ENCODE data around the gene ARHGEF11. TPM values are rescaled to one million over a fixed set of nuclear protein-coding genes. Genes with fewer than 3 reads are reported as not detected.
A peak's percentile ranks its signal among the peaks of the same experiment; 100 is the strongest.

The ARHGEF11 gene
- total RNA-seq, 1 experiment from 2014 or later: 41.1 TPM

DNA sequence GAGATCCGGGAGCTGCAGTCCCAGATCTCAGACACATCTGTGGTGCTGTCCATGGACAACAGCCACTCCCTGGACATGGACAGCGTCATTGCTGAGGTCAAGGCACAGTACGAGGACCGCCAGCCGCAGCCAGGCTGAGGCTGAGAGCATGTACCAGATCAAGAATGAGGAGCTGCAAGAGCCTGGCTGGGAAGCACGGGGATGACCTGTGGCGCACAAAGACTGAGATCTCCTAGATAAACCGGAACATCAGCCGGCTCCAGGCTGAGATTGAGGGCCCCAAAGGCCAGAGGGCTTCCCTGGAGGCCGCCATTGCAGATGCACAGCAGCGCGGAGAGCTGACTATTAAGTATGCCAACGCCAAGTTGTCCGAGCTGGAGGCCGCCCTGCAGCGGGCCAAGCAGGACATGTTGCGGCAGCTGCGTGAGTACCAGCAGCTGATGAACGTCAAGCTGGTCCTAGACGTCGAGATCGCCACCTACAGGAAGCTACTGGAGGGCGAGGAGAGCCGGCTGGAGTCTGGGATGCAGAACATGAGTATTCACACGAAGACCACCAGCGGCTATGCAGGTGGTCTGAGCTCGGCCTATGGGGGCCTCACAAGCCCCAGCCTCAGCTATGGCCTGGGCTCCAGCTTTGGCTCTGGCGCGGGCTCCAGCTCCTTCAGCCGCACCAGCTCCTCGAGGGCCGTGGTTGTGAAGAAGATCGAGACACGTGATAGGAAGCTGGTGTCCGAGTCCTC lies 28.6 kb upstream of the ARHGEF11 start:
- Histone ChIP-seq H2BK20ac (ENCODE audit: low read depth, low read length, poor library complexity, severe bottlenecking) (no peak overlapping the region), H2AK5ac (ENCODE audit: insufficient read length, low read length) (no peak overlapping the region), H2AFZ (ENCODE audit: low read length) (no peak overlapping the region), H3K79me2 (ENCODE audit: insufficient read depth, low read length) (no peaks in the 10 kb centered on the region), H3K27me3 (ENCODE audit: insufficient read depth, low read length) (no peaks in the 10 kb centered on the region), H3K9me3 (ENCODE audit: control insufficient read depth, low read depth, low read length) (no peaks in the 10 kb centered on the region), H2BK15ac (ENCODE audit: low read depth, low read length) (no peak overlapping the region), H2BK5ac (ENCODE audit: insufficient read length, low read length) (no peak overlapping the region), H3K14ac (ENCODE audit: insufficient read depth, low read length) (no peak overlapping the region), H3K18ac (ENCODE audit: insufficient read length, low read depth, low read length) (no peak overlapping the region), H3K56ac (ENCODE audit: insufficient read length, low read depth, low read length) (no peak overlapping the region), H2BK12ac (ENCODE audit: insufficient read length, low read depth, low read length) (no peak overlapping the region), H4K5ac (ENCODE audit: insufficient read length, low read depth, low read length) (no peak overlapping the region), H4K91ac (ENCODE audit: insufficient read length, low read depth, low read length) (no peak overlapping the region), H3T11ph (ENCODE audit: low read length) (no peak overlapping the region), H3K4me1 (ENCODE audit: insufficient read depth, low read length) (no peaks in the 10 kb centered on the region), H3K27ac (ENCODE audit: insufficient read length, low read depth, low read length) (no peak overlapping the region), H3K23ac (ENCODE audit: insufficient read length, low read depth, low read length) (no peak overlapping the region), H3K23me2 (ENCODE audit: insufficient read length, low read depth, low read length, poor library complexity, severe bottlenecking) (no peaks in the 10 kb centered on the region), H3K9ac (ENCODE audit: extremely low read depth, insufficient read length, low read length) (no peak overlapping the region), H3K4ac (ENCODE audit: low read depth, low read length) (no peak overlapping the region), H3K79me1 (ENCODE audit: insufficient read depth, low read depth, low read length, poor library complexity, severe bottlenecking) (no peaks in the 10 kb centered on the region), H2BK120ac (ENCODE audit: low read depth, low read length, poor library complexity, severe bottlenecking) (no peak overlapping the region), H4K8ac (replicated peaks; ENCODE audit: insufficient read length, low read depth, low read length) (no peak overlapping the region), H4K20me1 (ENCODE audit: control insufficient read depth, insufficient read depth, insufficient read length) (no peaks in the 10 kb centered on the region), H3K4me2 (ENCODE audit: insufficient read depth, insufficient read length, low read length) (no peak overlapping the region)
- H3K4me3 Mint-ChIP-seq: no peak overlapping the region
- no peaks in the 10 kb centered on the region for H3K36me3 Mint-ChIP-seq (ENCODE audit: insufficient read depth in 1 of 3, low read depth in 3 of 3)
- peaks cover 14% of the 10 kb centered on the region for H3K27me3 Mint-ChIP-seq (ENCODE audit: low read depth)
- no peaks in the 10 kb centered on the region for H3K9me3 Mint-ChIP-seq
- peak; percentile 91 for DNase-seq
- no peak overlapping the region for H3K27ac Mint-ChIP-seq
- no CpG with 5 or more reads among the region's 35 CpGs for WGBS (ENCODE audit: extremely low coverage, insufficient read length, low lambda C conversion rate)
- TF ChIP-seq, protein P1, sequence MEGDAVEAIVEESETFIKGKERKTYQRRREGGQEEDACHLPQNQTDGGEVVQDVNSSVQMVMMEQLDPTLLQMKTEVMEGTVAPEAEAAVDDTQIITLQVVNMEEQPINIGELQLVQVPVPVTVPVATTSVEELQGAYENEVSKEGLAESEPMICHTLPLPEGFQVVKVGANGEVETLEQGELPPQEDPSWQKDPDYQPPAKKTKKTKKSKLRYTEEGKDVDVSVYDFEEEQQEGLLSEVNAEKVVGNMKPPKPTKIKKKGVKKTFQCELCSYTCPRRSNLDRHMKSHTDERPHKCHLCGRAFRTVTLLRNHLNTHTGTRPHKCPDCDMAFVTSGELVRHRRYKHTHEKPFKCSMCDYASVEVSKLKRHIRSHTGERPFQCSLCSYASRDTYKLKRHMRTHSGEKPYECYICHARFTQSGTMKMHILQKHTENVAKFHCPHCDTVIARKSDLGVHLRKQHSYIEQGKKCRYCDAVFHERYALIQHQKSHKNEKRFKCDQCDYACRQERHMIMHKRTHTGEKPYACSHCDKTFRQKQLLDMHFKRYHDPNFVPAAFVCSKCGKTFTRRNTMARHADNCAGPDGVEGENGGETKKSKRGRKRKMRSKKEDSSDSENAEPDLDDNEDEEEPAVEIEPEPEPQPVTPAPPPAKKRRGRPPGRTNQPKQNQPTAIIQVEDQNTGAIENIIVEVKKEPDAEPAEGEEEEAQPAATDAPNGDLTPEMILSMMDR (conservative IDR thresholded peaks at IDR 0.05): peak; percentile 80
- peaks cover 4 to 11% of the 10 kb centered on the region in 2 experiments for H3K4me1 Mint-ChIP-seq

Measured in H9 (cell line).